ENCODE measurements around the gene SLC25A42. TPM values are rescaled to one million over a fixed set of nuclear protein-coding genes. Genes with fewer than 3 reads are reported as not detected.

Gene SLC25A42
- total and polyA plus RNA-seq, 2 donors from 2014 or later: 9.7 to 70.7 TPM

- no peaks in the 10 kb centered on the region for H3K27me3 ChIP-seq (ENCODE audit: control insufficient read depth, insufficient read depth, low read length)
- peaks cover 0 to 12% (median 0%) of the 10 kb centered on the region in 3 donors for H3K4me1 ChIP-seq (ENCODE audit: control insufficient read depth in 2 of 3, insufficient read depth in 2 of 3, low read depth in 1 of 3, low read length in 3 of 3)
- intact Hi-C loops (cut with DNase I): no loop called here
- FAIRE-seq: no peak
- peak overlapping the region; percentile 33 to 75 (median 69) for H3K9ac ChIP-seq (ENCODE audit: low read length in 3 of 3)
- no peak for TF ChIP-seq CTCF (IDR thresholded peaks at IDR 0.05; ENCODE audit: borderline replicate concordance, extremely low read depth, insufficient read depth)
- H3K36me3 ChIP-seq (ENCODE audit: control insufficient read depth in 2 of 3, insufficient read depth in 3 of 3, low read length in 3 of 3): peaks cover 0 to 6% (median 3%) of the 10 kb centered on the region in 3 donors
- DNase-seq: no peak
- H3K27ac ChIP-seq (ENCODE audit: low read depth in 2 of 2, low read length in 2 of 2): peak overlapping the region; percentile 53 to 92
- H3K9me3 ChIP-seq (ENCODE audit: control insufficient read depth in 2 of 3, insufficient read depth in 1 of 3, low read length in 3 of 3): no peaks in the 10 kb centered on the region
- H3K4me3 ChIP-seq (ENCODE audit: low read length in 3 of 3): peak overlapping the region; percentile 69 to 82 (median 81)
Observed at GRCh38 chr19:19033176-19033425, 30.7 kb upstream of the SLC25A42 start.

- FAIRE-seq (no peak), DNase-seq (peak; percentile 93 to 96 (median 95))
- Histone ChIP-seq H3K36me3 (ENCODE audit: control insufficient read depth in 2 of 3, insufficient read depth in 3 of 3, low read length in 3 of 3) (peaks cover 0 to 4% (median 0%) of the 10 kb centered on the region in 3 donors), H3K27ac (ENCODE audit: low read depth in 2 of 2, low read length in 2 of 2) (peak within 1 kb of the TSS; percentile 87 to 92), H3K4me3 (ENCODE audit: low read length in 3 of 3) (peak within 1 kb of the TSS; percentile 81 to 90 (median 85)), H3K9me3 (ENCODE audit: control insufficient read depth in 2 of 3, insufficient read depth in 1 of 3, low read length in 3 of 3) (no peaks in the 10 kb centered on the region), H3K27me3 (ENCODE audit: control insufficient read depth, insufficient read depth, low read length) (no peaks in the 10 kb centered on the region), H3K4me1 (ENCODE audit: control insufficient read depth in 2 of 3, insufficient read depth in 2 of 3, low read depth in 1 of 3, low read length in 3 of 3) (peaks cover 0 to 12% (median 0%) of the 10 kb centered on the region in 3 donors), H3K9ac (ENCODE audit: low read length in 3 of 3) (peak within 1 kb of the TSS; percentile 75 to 85 (median 80))
- no peak for TF ChIP-seq CTCF (IDR thresholded peaks at IDR 0.05; ENCODE audit: borderline replicate concordance, extremely low read depth, insufficient read depth)
- intact Hi-C loops (cut with DNase I): no loop called here
Observed at GRCh38 chr19:19033426-19034203, 30.2 kb upstream of the SLC25A42 start, which contains the start of the genes ARMC6 and SUGP2. Gene ARMC6 (plus strand): TSS chr19:19033603. CDS start chr19:19034210, 607 bp downstream. Gene SUGP2 (minus strand): TSS chr19:19033517. CDS start chr19:19031071, 2,446 bp downstream.

GRCh38 chr19:19034204-19034624 is 29.6 kb upstream of the SLC25A42 start:
- Histone ChIP-seq H3K27ac (ENCODE audit: low read depth in 2 of 2, low read length in 2 of 2) (peak overlapping the region in 1 of 2 donors; percentile 92), H3K9me3 (ENCODE audit: control insufficient read depth in 2 of 3, insufficient read depth in 1 of 3, low read length in 3 of 3) (no peaks in the 10 kb centered on the region), H3K4me1 (ENCODE audit: control insufficient read depth in 2 of 3, insufficient read depth in 2 of 3, low read depth in 1 of 3, low read length in 3 of 3) (peaks cover 0 to 12% (median 0%) of the 10 kb centered on the region in 3 donors), H3K36me3 (ENCODE audit: control insufficient read depth in 2 of 3, insufficient read depth in 3 of 3, low read length in 3 of 3) (peaks cover 0 to 4% (median 0%) of the 10 kb centered on the region in 3 donors), H3K27me3 (ENCODE audit: control insufficient read depth, insufficient read depth, low read length) (no peaks in the 10 kb centered on the region), H3K9ac (ENCODE audit: low read length in 3 of 3) (peak overlapping the region; percentile 29 to 80 (median 69)), H3K4me3 (ENCODE audit: low read length in 3 of 3) (peak overlapping the region; percentile 81 to 90 (median 85))
- FAIRE-seq: no peak
- DNase-seq: peak in 3 of 5 donors; percentile 50 to 80 (median 52)
- intact Hi-C loops (cut with DNase I): no loop called here
- no peak for TF ChIP-seq CTCF (IDR thresholded peaks at IDR 0.05; ENCODE audit: borderline replicate concordance, extremely low read depth, insufficient read depth)
